Smooth muscle cell (in vitro differentiated cells): Measurements from ENCODE around the gene ANGPTL1. TPM values are rescaled to one million over a fixed set of nuclear protein-coding genes. Genes with fewer than 3 reads are reported as not detected.
"Not testable (repeated sequence)": the region's sequence is repeated elsewhere in the genome, so short reads cannot be mapped to it uniquely, and the experiment has no call there.

Source experiments
- DNase-seq: peaks from one replicate; lab custom pipeline; 2025; ENCODE audit not compliant: unreplicated experiment; lab: John Stamatoyannopoulos, UW
- H2AFZ ChIP-seq: fragments of 200-600 bp; sonication (generic); 2 replicates; pipeline ENCODE4 v1.6.0; 2016; ENCODE audit warnings: antibody characterized with exemption, low read depth, mild to moderate bottlenecking
- H3F3A ChIP-seq: fragments of 200-600 bp; sonication (generic); 2 replicates; pipeline ENCODE4 v1.6.0; 2017; ENCODE audit warnings: antibody characterized with exemption, low read depth
- H3K27ac ChIP-seq: fragments of 200-600 bp; sonication (generic); 2 replicates; pipeline ENCODE4 v1.5.1; 2016; ENCODE audit warnings: low read depth, mild to moderate bottlenecking
- H3K27me3 ChIP-seq: fragments of 200-600 bp; sonication (generic); 2 replicates; pipeline ENCODE4 v1.6.1; 2016; ENCODE audit warnings: low read depth, mild to moderate bottlenecking
- H3K36me3 ChIP-seq: fragments of 200-600 bp; sonication (generic); 2 replicates; pipeline ENCODE4 v1.5.1; 2016; ENCODE audit warnings: low read depth
- H3K4me1 ChIP-seq: fragments of 200-600 bp; sonication (generic); 2 replicates; pipeline ENCODE4 v1.5.1; 2016; ENCODE audit warnings: low read depth
- H3K4me2 ChIP-seq: fragments of 200-600 bp; sonication (generic); 2 replicates; pipeline ENCODE4 v1.6.0; 2016; ENCODE audit warnings: mild to moderate bottlenecking
- H3K4me3 ChIP-seq: fragments of 200-600 bp; sonication (generic); 2 replicates; pipeline ENCODE4 v1.5.1; 2016; ENCODE audit warnings: mild to moderate bottlenecking
- H3K79me2 ChIP-seq: fragments of 200-600 bp; sonication (generic); 2 replicates; pipeline ENCODE4 v1.6.0; 2016; ENCODE audit warnings: low read depth, mild to moderate bottlenecking
- H3K9ac ChIP-seq: fragments of 200-600 bp; sonication (generic); 2 replicates; pipeline ENCODE4 v1.6.0; 2016; ENCODE audit warnings: low read depth
- H3K9me3 ChIP-seq: fragments of 200-600 bp; sonication (generic); replicated peaks from 2 replicates; pipeline ENCODE4 v1.5.1; 2016; ENCODE audit warnings: low read depth
- H4K20me1 ChIP-seq: fragments of 200-600 bp; sonication (generic); 2 replicates; pipeline ENCODE4 v1.6.0; 2016; ENCODE audit warnings: low read depth
- CTCF ChIP-seq: fragments of 200-600 bp; sonication (generic); IDR thresholded peaks from 2 replicates; pipeline ENCODE4 v1.5.1; 2017; ENCODE audit warnings: borderline replicate concordance, mild to moderate bottlenecking, antibody characterized with exemption; ENCODE audit not compliant: insufficient read depth, poor library complexity, severe bottlenecking
- WGBS: methylation state at CpG from one replicate; pipeline ENCODE4 v1.1.7; 2016; ENCODE audit warnings: low lambda C conversion rate; 5-methylcytosine and 5-hydroxymethylcytosine counted together
- polyA plus RNA-seq: library from polyadenylated mRNA; unstranded; fragments of >200 nt; fragmentation: Nextera tagmentation; extraction: Ambion mirVana; gene quantifications from 2 replicates; pipeline ENCODE4 v1.2.1, GENCODE V29; 2016
- total RNA-seq: library from RNA; depleted of rRNA; stranded (reverse); fragments of >200 nt; gene quantifications from 2 replicates; pipeline ENCODE4 v1.2.3, GENCODE V29; 2014

Gene ANGPTL1
- total and polyA plus RNA-seq, 2 experiments from 2014 or later = 5.0 to 7.5 TPM

GRCh38 chr1:178849918-178850317 lies 21.0 kb downstream of the ANGPTL1 start:
- Histone ChIP-seq H3K27ac (no peak overlapping the region), H3K36me3 (no peaks in the 10 kb centered on the region), H4K20me1 (no peaks in the 10 kb centered on the region), H3K9ac (no peak overlapping the region), H3K4me1 (no peaks in the 10 kb centered on the region), H3K4me2 (no peak overlapping the region), H3K9me3 (no peaks in the 10 kb centered on the region), H3K27me3 (no peaks in the 10 kb centered on the region), H3K79me2 (no peaks in the 10 kb centered on the region), H3F3A (no peaks in the 10 kb centered on the region), H2AFZ (no peak overlapping the region), H3K4me3 (no peak overlapping the region)
- DNase-seq = no peak
- TF ChIP-seq CTCF = no peak
- WGBS = 92% methylated on average over 2 of the region's 2 CpGs

- not testable (repeated sequence) for H4K20me1 ChIP-seq, H3K79me2 ChIP-seq, H3K9me3 ChIP-seq, H3K4me1 ChIP-seq, H3K27me3 ChIP-seq, H3K36me3 ChIP-seq, H2AFZ ChIP-seq, H3K4me3 ChIP-seq, DNase-seq, H3K27ac ChIP-seq, H3K9ac ChIP-seq, H3K4me2 ChIP-seq, H3F3A ChIP-seq
- WGBS = 90% methylated on average over 1 of the region's 1 CpG
Observed at GRCh38 chr1:178847919-178848318, 23.0 kb downstream of the ANGPTL1 start.

- Histone ChIP-seq H3K4me2 (no peak overlapping the region), H3K27ac (peak overlapping the region; percentile 30), H3F3A (no peaks in the 10 kb centered on the region), H3K4me3 (no peak overlapping the region), H3K79me2 (no peaks in the 10 kb centered on the region), H3K27me3 (no peaks in the 10 kb centered on the region), H3K36me3 (no peaks in the 10 kb centered on the region), H3K9me3 (no peaks in the 10 kb centered on the region), H3K4me1 (no peaks in the 10 kb centered on the region), H3K9ac (no peak overlapping the region), H2AFZ (no peak overlapping the region), H4K20me1 (no peaks in the 10 kb centered on the region)
- no peak for TF ChIP-seq CTCF
- 66% methylated on average over 2 of the region's 2 CpGs for WGBS
- no peak for DNase-seq
Observed at GRCh38 chr1:178847396-178847849, 23.5 kb downstream of the ANGPTL1 start.

- Histone ChIP-seq H3K4me3 (no peak overlapping the region), H3K9me3 (no peaks in the 10 kb centered on the region)
Observed at GRCh38 chr1:178846306-178846705, 24.6 kb downstream of the ANGPTL1 start.

More at GRCh38 chr1:178846306-178846705, 24.6 kb downstream of the ANGPTL1 start:
- Histone ChIP-seq H3K27ac (peak overlapping the region; percentile 11), H3K9ac (no peak overlapping the region), H4K20me1 (no peaks in the 10 kb centered on the region), H2AFZ (no peak overlapping the region), H3K27me3 (no peaks in the 10 kb centered on the region), H3K36me3 (no peaks in the 10 kb centered on the region), H3F3A (no peaks in the 10 kb centered on the region), H3K4me1 (no peaks in the 10 kb centered on the region), H3K79me2 (no peaks in the 10 kb centered on the region), H3K4me2 (no peak overlapping the region)
- no peak for DNase-seq
- TF ChIP-seq CTCF = no peak
